ENCODE measurements around the gene NPBWR2. TPM values are rescaled to one million over a fixed set of nuclear protein-coding genes. Genes with fewer than 3 reads are reported as not detected.

The NPBWR2 gene
- polyA plus RNA-seq, 1 of the 3 experiments (the other 2 are of a cell fraction), result not detected

DNA sequence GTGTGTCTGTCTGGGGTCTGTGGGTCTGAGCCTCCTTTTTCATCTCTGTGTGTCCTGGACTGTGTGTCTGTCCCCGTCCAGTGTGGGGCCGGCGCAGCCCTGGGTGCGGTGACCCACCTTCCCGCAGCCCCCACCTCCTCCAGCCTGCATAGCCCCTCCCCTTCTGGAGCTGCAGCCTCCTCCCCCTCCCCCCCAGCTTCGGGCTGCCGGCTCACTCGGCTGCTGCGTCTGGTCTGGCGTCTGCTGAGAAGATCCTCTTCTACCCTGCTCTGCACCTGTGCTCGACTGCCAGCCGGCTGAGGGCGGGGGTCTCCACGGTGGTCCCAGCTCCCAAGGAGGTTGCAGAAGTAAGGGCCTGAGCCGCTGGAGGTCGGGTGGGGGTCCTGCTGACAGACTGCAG, 15.6 kb downstream of the NPBWR2 start:
- ChIA-PET POLR2A (no interaction called here), CTCF (interaction anchor here (0.9 to 2.6 kb wide), 6 partner anchors 8 to 29 kb away, joined by 3 to 12 read pairs (median 8); no protein-coding TSS in a partner anchor)
- Histone ChIP-seq H3K36me3 (replicated peaks in 1 of 2; ENCODE audit: control insufficient read depth in 1 of 2, insufficient read depth in 2 of 2, low read length in 1 of 2) (no peaks in the 10 kb centered on the region), H3K27ac (ENCODE audit: low read depth in 2 of 2, low read length in 1 of 2) (0 out of 4 replicates have a peak overlapping the region, but pooled peaks of 1 of the 2 experiments have one; percentile 8), H3F3A (replicated peaks; ENCODE audit: insufficient read depth) (no peaks in the 10 kb centered on the region), H3K4me1 (ENCODE audit: control insufficient read depth in 1 of 2, insufficient read depth in 2 of 2, low read depth in 1 of 2, low read length in 1 of 2) (peaks cover 0 to 28% of the 10 kb centered on the region in 2 experiments; a peak in 1 of 4 replicates), H3K4me2 (no peak overlapping the region), H3K9me3 (no peaks in the 10 kb centered on the region), H3K9ac (no peak overlapping the region), H2AFZ (ENCODE audit: low read depth) (no peak overlapping the region), H3K79me2 (ENCODE audit: insufficient read depth) (no peaks in the 10 kb centered on the region), H3K27me3 (ENCODE audit: insufficient read depth) (no peaks in the 10 kb centered on the region), H3K4me3 (ENCODE audit: low read depth in 2 of 2, low read length in 1 of 2) (no peak overlapping the region), H4K20me1 (ENCODE audit: insufficient read depth) (no peaks in the 10 kb centered on the region), H3K9me2 (no peaks in the 10 kb centered on the region)
- 37% methylated on average over 10 of the region's 16 CpGs for WGBS (ENCODE audit: low lambda C conversion rate)
- no peak for TF ChIP-seq EP300 (IDR thresholded peaks at IDR 0.05; ENCODE audit: borderline replicate concordance in 1 of 2, low read depth in 1 of 2, low read length in 1 of 2)
- no peak for TF ChIP-seq RFX5 (IDR thresholded peaks at IDR 0.05; ENCODE audit: low read length)
- TF ChIP-seq GATA2 (CRISPR knock-in tag; IDR thresholded peaks at IDR 0.05), result no peak
- no peak for TF ChIP-seq RCOR1 (IDR thresholded peaks at IDR 0.05; ENCODE audit: low read length)
- no peak for TF ChIP-seq JUND (IDR thresholded peaks at IDR 0.05)
- no peak for TF ChIP-seq FOXJ3 (CRISPR knock-in tag; IDR thresholded peaks at IDR 0.05)
- TF ChIP-seq RXRA (IDR thresholded peaks at IDR 0.05; ENCODE audit: borderline replicate concordance, low read depth), result no peak
- TF ChIP-seq POLR2AphosphoS5 (IDR thresholded peaks at IDR 0.05; ENCODE audit: low read depth, low read length), result no peak
- TF ChIP-seq, protein P1, sequence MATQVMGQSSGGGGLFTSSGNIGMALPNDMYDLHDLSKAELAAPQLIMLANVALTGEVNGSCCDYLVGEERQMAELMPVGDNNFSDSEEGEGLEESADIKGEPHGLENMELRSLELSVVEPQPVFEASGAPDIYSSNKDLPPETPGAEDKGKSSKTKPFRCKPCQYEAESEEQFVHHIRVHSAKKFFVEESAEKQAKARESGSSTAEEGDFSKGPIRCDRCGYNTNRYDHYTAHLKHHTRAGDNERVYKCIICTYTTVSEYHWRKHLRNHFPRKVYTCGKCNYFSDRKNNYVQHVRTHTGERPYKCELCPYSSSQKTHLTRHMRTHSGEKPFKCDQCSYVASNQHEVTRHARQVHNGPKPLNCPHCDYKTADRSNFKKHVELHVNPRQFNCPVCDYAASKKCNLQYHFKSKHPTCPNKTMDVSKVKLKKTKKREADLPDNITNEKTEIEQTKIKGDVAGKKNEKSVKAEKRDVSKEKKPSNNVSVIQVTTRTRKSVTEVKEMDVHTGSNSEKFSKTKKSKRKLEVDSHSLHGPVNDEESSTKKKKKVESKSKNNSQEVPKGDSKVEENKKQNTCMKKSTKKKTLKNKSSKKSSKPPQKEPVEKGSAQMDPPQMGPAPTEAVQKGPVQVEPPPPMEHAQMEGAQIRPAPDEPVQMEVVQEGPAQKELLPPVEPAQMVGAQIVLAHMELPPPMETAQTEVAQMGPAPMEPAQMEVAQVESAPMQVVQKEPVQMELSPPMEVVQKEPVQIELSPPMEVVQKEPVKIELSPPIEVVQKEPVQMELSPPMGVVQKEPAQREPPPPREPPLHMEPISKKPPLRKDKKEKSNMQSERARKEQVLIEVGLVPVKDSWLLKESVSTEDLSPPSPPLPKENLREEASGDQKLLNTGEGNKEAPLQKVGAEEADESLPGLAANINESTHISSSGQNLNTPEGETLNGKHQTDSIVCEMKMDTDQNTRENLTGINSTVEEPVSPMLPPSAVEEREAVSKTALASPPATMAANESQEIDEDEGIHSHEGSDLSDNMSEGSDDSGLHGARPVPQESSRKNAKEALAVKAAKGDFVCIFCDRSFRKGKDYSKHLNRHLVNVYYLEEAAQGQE (IDR thresholded peaks at IDR 0.05; ENCODE audit: low read depth, low read length), result no peak
- no peak for TF ChIP-seq CHD2 (IDR thresholded peaks at IDR 0.05; ENCODE audit: low read length, partially characterized antibody)
- no peak for TF ChIP-seq SIN3A (IDR thresholded peaks at IDR 0.05; ENCODE audit: borderline replicate concordance, low read depth, low read length)
- no peak for TF ChIP-seq NRF1 (IDR thresholded peaks at IDR 0.05; ENCODE audit: low read depth, low read length)
- TF ChIP-seq FOSL2 (IDR thresholded peaks at IDR 0.05; ENCODE audit: borderline replicate concordance, low read depth), result no peak
- TF ChIP-seq MXI1 (IDR thresholded peaks at IDR 0.05; ENCODE audit: low read depth, low read length), result no peak
- peak; percentile 79 for DNase-seq

- ChIA-PET POLR2A (interaction anchor here (0.6 kb wide), 1 partner anchor 293 kb away, joined by 3 read pairs; no protein-coding TSS in a partner anchor), CTCF (interaction anchor here (0.9 to 2.6 kb wide), 7 partner anchors 8 to 34 kb away, joined by 3 to 12 read pairs (median 7); no protein-coding TSS in a partner anchor)
- Histone ChIP-seq H3K9me3 (no peaks in the 10 kb centered on the region), H3K4me1 (ENCODE audit: control insufficient read depth in 1 of 2, insufficient read depth in 2 of 2, low read depth in 1 of 2, low read length in 1 of 2) (peaks cover 0 to 28% of the 10 kb centered on the region in 2 experiments; a peak in 1 of 4 replicates), H3K27me3 (ENCODE audit: insufficient read depth) (no peaks in the 10 kb centered on the region), H3K79me2 (ENCODE audit: insufficient read depth) (no peaks in the 10 kb centered on the region), H3K4me3 (ENCODE audit: low read depth in 2 of 2, low read length in 1 of 2) (no peak overlapping the region), H3K4me2 (no peak overlapping the region), H3K9ac (no peak overlapping the region), H3F3A (replicated peaks; ENCODE audit: insufficient read depth) (no peaks in the 10 kb centered on the region), H3K27ac (ENCODE audit: low read depth in 2 of 2, low read length in 1 of 2) (peak overlapping the region in 1 of 2 experiments; percentile 36; a peak in 1 of 4 replicates), H3K36me3 (replicated peaks in 1 of 2; ENCODE audit: control insufficient read depth in 1 of 2, insufficient read depth in 2 of 2, low read length in 1 of 2) (no peaks in the 10 kb centered on the region), H3K9me2 (no peaks in the 10 kb centered on the region), H2AFZ (ENCODE audit: low read depth) (no peak overlapping the region), H4K20me1 (ENCODE audit: insufficient read depth) (no peaks in the 10 kb centered on the region)
- TF ChIP-seq ELF1 (IDR thresholded peaks at IDR 0.05) (no peak), EP300 (IDR thresholded peaks at IDR 0.05; ENCODE audit: borderline replicate concordance in 1 of 2, low read depth in 1 of 2, low read length in 1 of 2) (no peak), EZH2phosphoT487 (IDR thresholded peaks at IDR 0.05; ENCODE audit: borderline replicate concordance, low read depth) (no peak)
- TF ChIP-seq, protein P2, sequence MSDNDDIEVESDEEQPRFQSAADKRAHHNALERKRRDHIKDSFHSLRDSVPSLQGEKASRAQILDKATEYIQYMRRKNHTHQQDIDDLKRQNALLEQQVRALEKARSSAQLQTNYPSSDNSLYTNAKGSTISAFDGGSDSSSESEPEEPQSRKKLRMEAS (IDR thresholded peaks at IDR 0.05; ENCODE audit: low read depth), result no peak
- 54% methylated on average over 5 of the region's 19 CpGs for WGBS (ENCODE audit: low lambda C conversion rate)
- DNase-seq, result no peak
Observed at GRCh38 chr20:64091340-64091739, 16.0 kb downstream of the NPBWR2 start.

Data from SK-N-SH (cell line).